Fibroblast of lung (primary cell): ENCODE results near the gene WHRN. TPM values are rescaled to one million over a fixed set of nuclear protein-coding genes. Genes with fewer than 3 reads are reported as not detected.
A peak's percentile ranks its signal among the peaks of the same experiment; 100 is the strongest.

Experiments
- DNase-seq, 2 donors: peaks; one replicate each; pipeline versions ENCODE4 v3.0.0 to v3.0.0-alpha.2; 2010; ENCODE audit warnings: low read depth in 2 of 2
- H2AFZ ChIP-seq: 2 replicates; pipeline ENCODE4 v1.5.1; 2012; ENCODE audit warnings: low read length, control low read depth, inconsistent platforms
- H3K27ac ChIP-seq: 2 replicates; pipeline ENCODE4 v1.5.1; 2011; ENCODE audit warnings: low read length, control low read depth; ENCODE audit not compliant: insufficient read depth
- H3K27me3 ChIP-seq: 2 replicates; pipeline ENCODE4 v1.5.1; 2011; ENCODE audit warnings: mild to moderate bottlenecking, low read length; ENCODE audit not compliant: control insufficient read depth, insufficient read depth
- H3K36me3 ChIP-seq: 2 replicates; pipeline ENCODE4 v1.5.1; 2011; ENCODE audit warnings: low read length; ENCODE audit not compliant: control insufficient read depth, insufficient read depth
- H3K4me1 ChIP-seq: 2 replicates; pipeline ENCODE4 v1.5.1; 2011; ENCODE audit warnings: low read length; ENCODE audit not compliant: control insufficient read depth, insufficient read depth; ENCODE audit errors: extremely low read depth
- H3K4me2 ChIP-seq: 2 replicates; pipeline ENCODE4 v1.5.1; 2011; ENCODE audit warnings: low read length, control low read depth; ENCODE audit not compliant: insufficient read depth; ENCODE audit errors: extremely low read depth
- H3K4me3 ChIP-seq, 4 experiments: fragments of 200-600 bp in 1 of 4; sonication (generic) in 1 of 4; replicated peaks in 1 of 4; 2 replicates each; pipeline ENCODE4 v1.5.1; 2011 to 2016; ENCODE audit warnings: low read length in 4 of 4, low read depth in 3 of 4, mild to moderate bottlenecking in 3 of 4, control low read depth in 2 of 4, inconsistent platforms in 1 of 4, mixed read lengths in 1 of 4; ENCODE audit not compliant: insufficient read depth in 1 of 4; ENCODE audit errors: control extremely low read depth in 1 of 4
- H3K79me2 ChIP-seq: 2 replicates; pipeline ENCODE4 v1.5.1; 2012; ENCODE audit warnings: mild to moderate bottlenecking, low read length, inconsistent platforms; ENCODE audit not compliant: control insufficient read depth, insufficient read depth
- H3K9ac ChIP-seq: 2 replicates; pipeline ENCODE4 v1.5.1; 2011; ENCODE audit warnings: mild to moderate bottlenecking, low read length, control low read depth; ENCODE audit not compliant: insufficient read depth
- H3K9me3 ChIP-seq: 2 replicates; pipeline ENCODE4 v1.5.1; 2012; ENCODE audit warnings: low read depth, low read length; ENCODE audit not compliant: control insufficient read depth, insufficient read depth
- H4K20me1 ChIP-seq: 2 replicates; pipeline ENCODE4 v1.5.1; 2011; ENCODE audit warnings: low read length; ENCODE audit not compliant: control insufficient read depth, insufficient read depth; ENCODE audit errors: extremely low read depth
- EZH2 ChIP-seq: IDR thresholded peaks from 2 replicates; pipeline ENCODE4 v1.5.1; 2012; ENCODE audit warnings: low read length, control low read depth, mild to moderate bottlenecking; ENCODE audit errors: missing control alignments
- polyA minus RNA-seq: library from RNA; depleted of rRNA, polyadenylated mRNA; stranded (reverse); fragments of >200 nt; gene quantifications from 2 replicates; pipeline ENCODE4 v1.2.3, GENCODE V29; 2011; ENCODE audit warnings: low replicate concordance
- polyA plus RNA-seq, 2 donors: library from polyadenylated mRNA; depleted of rRNA in 1 of 2; stranded (reverse) in 1 of 2; unstranded in 1 of 2; fragments of >200 nt; gene quantifications; 2 replicates each; pipeline ENCODE4 v1.2.1, GENCODE V29; 2011 to 2012; ENCODE audit warnings: missing spikeins in 1 of 2
- total RNA-seq: library from RNA; depleted of rRNA; stranded (reverse); fragments of >200 nt; gene quantifications from 2 replicates; pipeline ENCODE4 v1.2.1, GENCODE V29; 2014
- TF ChIP-seq, protein P1 (sequence below), 2 donors: IDR thresholded peaks in 1 of 2; conservative IDR thresholded peaks in 1 of 2; 1 replicate in 1 of 2; 2 replicates in 1 of 2; pipeline ENCODE4 v1.5.1; 2011 to 2012; ENCODE audit warnings: low read length in 2 of 2, control low read depth in 1 of 2, inconsistent platforms in 1 of 2, low read depth in 1 of 2, mild to moderate bottlenecking in 1 of 2

Gene WHRN
- total RNA-seq (0.51 and 1.8 TPM in 2 replicates), polyA plus RNA-seq (0.16 and 0.35 TPM in 2 replicates), polyA minus RNA-seq (0.12 and 0.44 TPM in 2 replicates)
- 0.40 and 0.86 TPM in 2 replicates for polyA plus RNA-seq (2012)

DNA sequence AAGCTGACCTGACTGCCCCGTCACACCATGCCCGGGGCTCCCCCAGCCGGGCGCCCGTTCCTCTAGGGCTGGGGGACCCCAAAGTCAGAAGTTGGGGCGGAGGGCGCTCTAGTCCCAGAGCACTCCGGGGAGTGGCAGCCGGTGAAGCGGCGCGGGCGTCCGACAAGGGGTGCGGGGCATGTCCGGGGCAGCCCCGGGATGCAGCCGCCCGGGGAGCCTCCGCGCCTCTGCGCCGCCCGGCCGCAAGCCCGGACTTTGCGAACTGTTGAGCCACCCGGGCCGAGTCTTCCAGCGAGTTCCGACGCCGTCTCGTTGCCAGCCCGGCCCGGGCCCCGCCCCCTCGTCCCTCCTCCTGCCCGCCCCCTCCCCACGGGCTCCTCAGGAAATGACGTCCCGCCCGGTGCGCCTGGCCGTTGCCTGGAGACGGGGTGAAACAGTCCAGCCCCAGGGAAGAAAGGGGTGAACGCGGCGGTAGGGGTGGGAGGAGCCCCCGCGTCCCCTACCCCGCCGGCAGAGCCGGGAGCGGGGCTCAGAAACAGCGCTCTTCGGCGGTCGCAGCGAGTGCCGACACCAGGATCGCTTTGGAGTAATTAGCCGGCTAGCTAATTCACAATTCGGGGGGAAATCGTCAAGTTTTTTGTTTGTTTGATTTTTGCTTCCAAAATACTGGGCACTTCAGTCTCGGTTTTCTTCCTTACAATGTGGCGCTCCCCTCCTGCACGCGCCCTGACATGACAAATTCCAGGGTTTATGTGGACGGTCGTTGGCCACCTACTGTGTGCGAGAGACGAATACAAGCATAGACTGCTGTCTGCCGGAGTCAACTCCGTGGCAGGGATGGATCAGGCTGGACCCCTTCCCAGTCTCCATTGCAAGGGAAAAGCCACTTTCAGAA lies at the start of gene WHRN:
Gene WHRN, minus strand, starts transcription at position 287 of the 895 bp plus-strand sequence. CDS start 672 bp downstream, outside the sequence.
- peak within 1 kb of the TSS; percentile 78 for H2AFZ ChIP-seq
- no peaks in the 10 kb centered on the region for H3K36me3 ChIP-seq
- H3K4me1 ChIP-seq, result no peaks in the 10 kb centered on the region
- no peaks in the 10 kb centered on the region for H4K20me1 ChIP-seq
- peak within 1 kb of the TSS; percentile 90 for H3K4me2 ChIP-seq
- H3K27ac ChIP-seq, result peak within 1 kb of the TSS; percentile 64
- H3K79me2 ChIP-seq, result no peaks in the 10 kb centered on the region
- peak within 1 kb of the TSS; percentile 77 for H3K9ac ChIP-seq
- H3K27me3 ChIP-seq, result peaks cover 50% of the 10 kb centered on the region
- no peaks in the 10 kb centered on the region for H3K9me3 ChIP-seq
- DNase-seq, result peak; percentile 81 to 85
- TF ChIP-seq, protein P1, sequence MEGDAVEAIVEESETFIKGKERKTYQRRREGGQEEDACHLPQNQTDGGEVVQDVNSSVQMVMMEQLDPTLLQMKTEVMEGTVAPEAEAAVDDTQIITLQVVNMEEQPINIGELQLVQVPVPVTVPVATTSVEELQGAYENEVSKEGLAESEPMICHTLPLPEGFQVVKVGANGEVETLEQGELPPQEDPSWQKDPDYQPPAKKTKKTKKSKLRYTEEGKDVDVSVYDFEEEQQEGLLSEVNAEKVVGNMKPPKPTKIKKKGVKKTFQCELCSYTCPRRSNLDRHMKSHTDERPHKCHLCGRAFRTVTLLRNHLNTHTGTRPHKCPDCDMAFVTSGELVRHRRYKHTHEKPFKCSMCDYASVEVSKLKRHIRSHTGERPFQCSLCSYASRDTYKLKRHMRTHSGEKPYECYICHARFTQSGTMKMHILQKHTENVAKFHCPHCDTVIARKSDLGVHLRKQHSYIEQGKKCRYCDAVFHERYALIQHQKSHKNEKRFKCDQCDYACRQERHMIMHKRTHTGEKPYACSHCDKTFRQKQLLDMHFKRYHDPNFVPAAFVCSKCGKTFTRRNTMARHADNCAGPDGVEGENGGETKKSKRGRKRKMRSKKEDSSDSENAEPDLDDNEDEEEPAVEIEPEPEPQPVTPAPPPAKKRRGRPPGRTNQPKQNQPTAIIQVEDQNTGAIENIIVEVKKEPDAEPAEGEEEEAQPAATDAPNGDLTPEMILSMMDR (conservative IDR thresholded peaks at IDR 0.05 in 1 of 2, IDR thresholded peaks at IDR 0.05 in 1 of 2; ENCODE audit: low read depth in 1 of 2, low read length in 2 of 2), result no peak
- TF ChIP-seq EZH2, result no peak
- H3K4me3 ChIP-seq, result peak within 1 kb of the TSS; percentile 57 to 81 (median 62)

DNA sequence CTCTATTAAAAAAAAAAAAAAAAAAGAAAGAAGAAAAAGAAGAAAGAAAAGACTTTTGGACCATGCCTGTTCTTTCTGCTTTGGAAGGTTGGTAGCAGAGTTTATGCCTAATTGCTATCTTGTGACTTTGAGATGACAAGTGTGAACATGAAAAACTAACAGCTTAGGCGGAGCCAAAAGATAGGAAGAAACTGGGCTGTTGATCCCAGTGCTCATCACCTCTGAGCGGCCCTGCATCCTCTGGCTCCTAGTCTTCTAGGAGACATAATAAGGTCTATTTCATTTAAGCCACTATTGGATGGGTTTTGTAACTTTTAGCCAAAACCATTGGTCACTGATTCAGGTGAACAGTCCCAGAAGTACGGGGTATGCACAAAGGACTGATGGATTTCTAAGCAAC lies 47.9 kb upstream of the WHRN start:
- H3K9ac ChIP-seq, result no peak overlapping the region
- no peaks in the 10 kb centered on the region for H4K20me1 ChIP-seq
- DNase-seq, result no peak
- H3K9me3 ChIP-seq, result no peaks in the 10 kb centered on the region
- TF ChIP-seq, protein P1 (conservative IDR thresholded peaks at IDR 0.05 in 1 of 2, IDR thresholded peaks at IDR 0.05 in 1 of 2; ENCODE audit: low read depth in 1 of 2, low read length in 2 of 2), result no peak
- no peak for TF ChIP-seq EZH2
- H3K4me1 ChIP-seq, result peaks cover 5% of the 10 kb centered on the region
- no peak overlapping the region for H3K4me3 ChIP-seq
- H3K36me3 ChIP-seq, result no peaks in the 10 kb centered on the region
- H3K27ac ChIP-seq, result no peak overlapping the region
- no peak overlapping the region for H2AFZ ChIP-seq
- H3K79me2 ChIP-seq, result no peaks in the 10 kb centered on the region
- peaks cover 6% of the 10 kb centered on the region for H3K27me3 ChIP-seq
- no peak overlapping the region for H3K4me2 ChIP-seq

DNA sequence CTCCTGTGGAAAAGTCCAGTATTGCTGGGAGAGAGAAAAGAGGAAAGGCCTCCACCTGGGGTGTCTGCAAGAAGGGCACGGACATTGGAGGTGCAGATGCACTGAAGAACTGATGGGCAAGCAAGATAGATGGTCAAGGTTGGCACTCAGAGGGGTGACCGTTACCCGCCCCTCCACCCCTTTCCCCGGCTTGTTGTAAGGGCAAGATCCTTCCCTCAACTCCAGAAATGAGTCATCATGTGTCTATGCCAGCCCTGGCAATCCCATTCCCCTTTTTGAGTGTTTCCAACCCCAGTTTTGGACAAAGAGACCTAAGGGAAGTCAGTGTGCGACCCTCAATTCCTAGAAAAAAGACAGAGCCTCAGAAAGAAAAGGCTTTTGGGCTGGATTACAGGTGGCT lies 47.4 kb upstream of the WHRN start:
- H3K4me3 ChIP-seq, result no peak overlapping the region
- no peak overlapping the region for H3K9ac ChIP-seq
- peak; percentile 27 to 49 for DNase-seq
- H2AFZ ChIP-seq, result no peak overlapping the region
- TF ChIP-seq EZH2, result no peak
- TF ChIP-seq, protein P1 (conservative IDR thresholded peaks at IDR 0.05 in 1 of 2, IDR thresholded peaks at IDR 0.05 in 1 of 2; ENCODE audit: low read depth in 1 of 2, low read length in 2 of 2), result no peak
- H3K4me1 ChIP-seq, result peaks cover 5% of the 10 kb centered on the region
- H3K4me2 ChIP-seq, result no peak overlapping the region
- H3K9me3 ChIP-seq, result no peaks in the 10 kb centered on the region
- no peaks in the 10 kb centered on the region for H4K20me1 ChIP-seq
- no peak overlapping the region for H3K27ac ChIP-seq
- H3K36me3 ChIP-seq, result no peaks in the 10 kb centered on the region
- H3K27me3 ChIP-seq, result peaks cover 6% of the 10 kb centered on the region
- no peaks in the 10 kb centered on the region for H3K79me2 ChIP-seq
